ENCODE results near the gene IL16. TPM values are rescaled to one million over a fixed set of nuclear protein-coding genes. Genes with fewer than 3 reads are reported as not detected.

IL16 gene
- polyA plus RNA-seq, 2 of the 4 experiments (the other 2 are of a cell fraction), result 0.09 TPM; not detected in 1

DNA sequence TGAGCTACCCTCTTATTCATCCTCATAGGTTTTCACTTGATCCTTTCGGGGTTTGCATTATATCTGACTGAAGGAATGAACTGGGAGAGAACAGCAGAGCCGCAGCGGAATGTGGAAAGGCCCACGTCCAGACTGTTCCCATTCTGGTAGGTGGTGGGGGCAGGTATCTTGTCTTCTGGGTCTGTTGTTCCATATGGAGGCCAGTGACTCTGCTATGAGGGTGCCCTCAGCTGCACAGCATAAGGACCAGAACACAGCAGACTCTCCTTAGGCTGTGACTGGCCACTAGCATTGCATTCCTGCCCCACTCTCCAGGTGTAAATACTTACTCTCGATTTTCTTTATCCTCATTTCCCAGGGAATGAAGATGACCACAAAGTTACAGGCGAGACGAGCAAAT, 165.2 kb downstream of the IL16 start (continued):
- TF ChIP-seq PBX3 (IDR thresholded peaks at IDR 0.05), result no peak
- no peak for TF ChIP-seq RNF2 (IDR thresholded peaks at IDR 0.05; ENCODE audit: borderline replicate concordance, low read depth)
- TF ChIP-seq ZNF302 (CRISPR knock-in tag; IDR thresholded peaks at IDR 0.05), result no peak
- no peak for TF ChIP-seq HOXA7 (CRISPR knock-in tag; IDR thresholded peaks at IDR 0.05)
- no peak for TF ChIP-seq SREBF2 (IDR thresholded peaks at IDR 0.05)
- no peak for TF ChIP-seq BHLHE40 (IDR thresholded peaks at IDR 0.05; ENCODE audit: low read depth, low read length)

DNA sequence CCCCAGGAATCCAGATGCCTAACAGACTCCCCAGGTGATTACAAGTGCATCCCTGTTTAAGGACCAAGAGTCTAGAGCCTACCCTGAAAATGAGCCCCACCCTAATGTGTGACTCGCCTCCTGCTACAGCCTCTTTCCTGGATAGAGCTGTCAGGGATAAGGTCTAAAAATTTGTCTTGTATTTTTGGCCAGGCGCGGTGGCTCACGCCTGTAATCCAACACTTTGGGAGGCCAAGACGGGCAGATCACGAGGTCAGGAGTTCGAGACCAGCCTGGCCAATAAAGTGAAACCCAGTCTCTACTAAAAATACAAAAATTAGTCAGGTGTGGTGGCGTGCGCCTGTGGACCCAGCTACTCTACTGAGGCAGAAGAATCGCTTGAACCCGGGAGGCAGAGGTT, 166.1 kb downstream of the IL16 start:
- TF ChIP-seq HEYL (CRISPR knock-in tag; IDR thresholded peaks at IDR 0.05), result no peak
- no peak for TF ChIP-seq RNF2 (IDR thresholded peaks at IDR 0.05; ENCODE audit: borderline replicate concordance, low read depth)
- no peak for TF ChIP-seq EP300 (IDR thresholded peaks at IDR 0.05)
- TF ChIP-seq ZSCAN20 (CRISPR knock-in tag; IDR thresholded peaks at IDR 0.05), result no peak
- TF ChIP-seq FOSL2 (IDR thresholded peaks at IDR 0.05), result no peak
- TF ChIP-seq FOSL2 (CRISPR knock-in tag; IDR thresholded peaks at IDR 0.05), result no peak
- CTCF ChIA-PET, result no interaction called here
- H3K4me3 ChIP-seq, result no peak overlapping the region
- H3K4me1 ChIP-seq, result no peaks in the 10 kb centered on the region
- no peak for ATAC-seq
- no peak overlapping the region for H3K27ac ChIP-seq
- POLR2A ChIA-PET, result no interaction called here
- no peak for FAIRE-seq
- no peak overlapping the region for H3K4me2 ChIP-seq
- H3K9me3 ChIP-seq, result no peaks in the 10 kb centered on the region
- WGBS (ENCODE audit: missing lambda C conversion rate), result 27% methylated on average over 11 of the region's 11 CpGs
- no peak for DNase-seq (ENCODE audit: low read depth in 1 of 2, low spot score in 1 of 2)

DNA sequence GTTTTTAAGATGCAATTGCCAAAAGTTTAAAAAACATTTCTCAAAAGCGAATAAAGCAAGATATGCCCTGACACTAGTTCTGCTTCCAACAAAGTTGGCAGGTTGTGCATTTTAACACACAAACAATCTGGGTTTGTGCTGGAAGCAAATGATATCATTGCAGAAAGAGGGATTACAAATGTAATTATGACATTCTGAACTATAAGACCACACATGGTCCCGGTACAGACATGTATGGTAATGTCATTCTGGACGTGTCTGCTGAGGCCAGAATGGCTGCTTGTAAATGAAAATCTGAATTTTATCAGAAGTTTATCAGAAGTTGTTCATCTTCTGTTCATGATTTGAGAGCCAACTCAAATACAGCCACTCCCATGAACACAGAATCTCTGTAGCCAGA, 166.6 kb downstream of the IL16 start:
- no peak for ATAC-seq

More for the DNA sequence above, 166.6 kb downstream of the IL16 start:
- WGBS (ENCODE audit: missing lambda C conversion rate), result 38% methylated on average over 3 of the region's 3 CpGs
- FAIRE-seq, result no peak
- ChIA-PET POLR2A (no interaction called here), CTCF (no interaction called here)
- H3K4me2 ChIP-seq, result no peak overlapping the region
- no peak for DNase-seq (ENCODE audit: low read depth in 1 of 2, low spot score in 1 of 2)
- no peaks in the 10 kb centered on the region for H3K4me1 ChIP-seq
- TF ChIP-seq CBX2 (IDR thresholded peaks at IDR 0.05; ENCODE audit: borderline replicate concordance, low read depth) (no peak), TFCP2L1 (CRISPR knock-in tag; IDR thresholded peaks at IDR 0.05) (no peak), E2F6 (IDR thresholded peaks at IDR 0.05; ENCODE audit: borderline replicate concordance, low read depth) (no peak), JUN (IDR thresholded peaks at IDR 0.05) (no peak), PHF8 (IDR thresholded peaks at IDR 0.05; ENCODE audit: borderline replicate concordance, low read depth) (no peak), EHMT2 (IDR thresholded peaks at IDR 0.05; ENCODE audit: low read depth) (no peak), HEYL (CRISPR knock-in tag; IDR thresholded peaks at IDR 0.05) (no peak), RFX5 (IDR thresholded peaks at IDR 0.05) (no peak), JUNB (IDR thresholded peaks at IDR 0.05) (no peak), NFE2L2 (conservative IDR thresholded peaks at IDR 0.05; ENCODE audit: low read length) (no peak)
- no peaks in the 10 kb centered on the region for H3K9me3 ChIP-seq
- no peak overlapping the region for H3K27ac ChIP-seq
- H3K4me3 ChIP-seq, result no peak overlapping the region

Other genes starting within 250 kb of the IL16 start
- 29.6 and 35.6 TPM in 2 replicates for gene MESD, start 207.1 kb upstream of the IL16 start, polyA plus RNA-seq (2011; rRNA removed)
- 39.2 to 41.0 TPM (median 39.4 TPM) in 3 replicates for gene MESD, start 207.1 kb upstream of the IL16 start, polyA plus RNA-seq (2017; fragmentation: RNase III; extraction: RNeasy Plus Mini Kit Qiagen cat#74134 plus additional on column Dnase treatment)
- gene TLNRD1, start 196.0 kb upstream of the IL16 start, polyA plus RNA-seq (2011; rRNA removed), result 5.3 and 6.6 TPM in 2 replicates
- 7.0 to 7.2 TPM (median 7.0 TPM) in 3 replicates for gene TLNRD1, start 196.0 kb upstream of the IL16 start, polyA plus RNA-seq (2017; fragmentation: RNase III; extraction: RNeasy Plus Mini Kit Qiagen cat#74134 plus additional on column Dnase treatment)
- gene CFAP161, start 62.6 kb upstream of the IL16 start, polyA plus RNA-seq (2011; rRNA removed), result not detected in 2 replicates
- not detected in 3 replicates for gene CFAP161, start 62.6 kb upstream of the IL16 start, polyA plus RNA-seq (2017; fragmentation: RNase III; extraction: RNeasy Plus Mini Kit Qiagen cat#74134 plus additional on column Dnase treatment)
- gene STARD5, start 127.3 kb downstream of the IL16 start, polyA plus RNA-seq (2011; rRNA removed), result 2.8 TPM in 2 replicates
- gene STARD5, start 127.3 kb downstream of the IL16 start, polyA plus RNA-seq (2017; fragmentation: RNase III; extraction: RNeasy Plus Mini Kit Qiagen cat#74134 plus additional on column Dnase treatment), result 2.1 TPM in 3 replicates
- not detected in 2 replicates for gene TMC3, start 177.3 kb downstream of the IL16 start, polyA plus RNA-seq (2011; rRNA removed)
- not detected in 3 replicates for gene TMC3, start 177.3 kb downstream of the IL16 start, polyA plus RNA-seq (2017; fragmentation: RNase III; extraction: RNeasy Plus Mini Kit Qiagen cat#74134 plus additional on column Dnase treatment)